HG02973 (cell line): ENCODE results near the gene INA.

Source experiments
- ATAC-seq: cut with Tn5 transposase; IDR thresholded peaks from one replicate; pipeline ENCODE4 v1.9.1; 2021; ENCODE audit warnings: moderate library complexity; ENCODE audit not compliant: unreplicated experiment

The INA gene

DNA sequence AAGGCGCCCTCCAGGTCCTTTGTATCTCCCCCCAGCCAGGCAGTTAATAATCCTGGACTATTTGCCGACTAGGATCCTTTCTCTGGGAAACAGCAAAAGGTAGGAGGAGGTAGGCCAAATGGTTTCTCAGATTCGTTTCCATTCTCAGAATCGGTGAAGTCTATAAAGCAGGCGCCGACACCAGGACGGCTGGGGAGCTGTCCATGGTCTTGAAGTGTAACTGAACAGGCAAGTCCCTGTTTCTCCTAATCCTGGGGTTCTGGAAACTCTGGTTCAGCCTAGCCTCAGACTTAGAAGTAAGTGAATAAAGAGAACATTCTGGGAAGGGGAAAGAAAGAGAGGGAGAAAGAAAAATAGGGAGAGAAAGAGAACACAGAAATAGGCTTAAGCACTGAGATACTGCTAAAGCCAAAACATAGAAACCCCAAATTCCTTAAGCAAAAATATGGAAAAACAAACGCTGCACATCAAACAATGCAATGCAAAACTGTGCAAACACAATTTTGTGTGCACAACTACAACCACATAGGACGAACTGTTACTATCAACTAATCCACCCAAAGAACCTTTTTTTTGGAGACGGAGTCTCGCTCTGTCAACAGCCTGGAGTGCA lies 11.1 kb upstream of the INA start:
- ATAC-seq: no peak

DNA sequence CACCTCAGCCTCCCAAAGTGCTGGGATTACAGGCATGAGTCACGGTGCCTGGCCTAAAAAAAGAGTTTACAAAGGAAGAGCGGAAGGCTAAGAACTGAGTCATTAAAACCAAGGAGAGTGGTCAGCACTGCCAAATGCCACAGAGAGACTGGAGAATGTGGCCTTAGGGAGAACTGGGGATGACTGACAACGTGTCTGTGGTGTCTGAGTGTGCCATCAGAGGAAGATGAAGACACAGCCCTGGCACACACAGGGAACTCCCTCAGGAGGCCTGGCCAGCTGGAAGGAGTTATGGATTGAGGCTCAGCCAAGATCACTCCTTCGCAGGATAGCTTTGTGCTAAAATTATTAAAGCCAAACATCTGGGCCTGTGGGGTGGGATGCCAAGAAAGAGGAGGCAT lies 3.9 kb upstream of the INA start:
- ATAC-seq: no peak

DNA sequence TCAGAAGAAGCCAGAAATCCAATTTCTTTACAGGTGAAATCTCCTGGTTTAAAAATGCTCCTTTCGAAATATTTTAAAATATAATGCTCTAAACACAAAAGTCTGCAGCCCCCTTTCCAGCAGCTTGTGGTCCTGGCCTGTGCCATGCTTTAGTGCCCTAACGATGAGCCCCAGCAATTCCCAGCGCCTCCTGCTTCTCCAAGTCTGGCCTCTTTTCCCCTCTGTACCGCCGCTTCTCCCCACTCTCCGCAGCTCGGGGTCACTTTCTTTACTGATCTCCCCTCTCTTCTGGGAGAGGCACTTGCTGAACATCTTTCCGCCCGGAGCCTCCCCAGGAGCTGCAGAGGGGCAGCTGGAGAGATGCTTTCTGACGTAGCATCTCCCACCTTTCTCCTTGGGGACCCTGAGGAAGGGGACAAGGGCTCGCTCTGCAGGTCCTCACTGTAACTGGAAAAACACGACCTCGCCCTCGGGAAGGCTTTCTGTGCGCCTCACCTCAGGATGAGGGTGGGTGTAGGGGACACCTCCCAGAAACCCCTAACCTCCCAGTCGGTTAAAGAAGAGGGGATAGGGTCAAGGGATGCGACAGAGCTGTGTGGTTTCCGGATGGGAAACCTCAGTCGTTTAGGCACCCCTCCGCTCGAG lies 565 bp upstream of the INA start:
- no peak for ATAC-seq

DNA sequence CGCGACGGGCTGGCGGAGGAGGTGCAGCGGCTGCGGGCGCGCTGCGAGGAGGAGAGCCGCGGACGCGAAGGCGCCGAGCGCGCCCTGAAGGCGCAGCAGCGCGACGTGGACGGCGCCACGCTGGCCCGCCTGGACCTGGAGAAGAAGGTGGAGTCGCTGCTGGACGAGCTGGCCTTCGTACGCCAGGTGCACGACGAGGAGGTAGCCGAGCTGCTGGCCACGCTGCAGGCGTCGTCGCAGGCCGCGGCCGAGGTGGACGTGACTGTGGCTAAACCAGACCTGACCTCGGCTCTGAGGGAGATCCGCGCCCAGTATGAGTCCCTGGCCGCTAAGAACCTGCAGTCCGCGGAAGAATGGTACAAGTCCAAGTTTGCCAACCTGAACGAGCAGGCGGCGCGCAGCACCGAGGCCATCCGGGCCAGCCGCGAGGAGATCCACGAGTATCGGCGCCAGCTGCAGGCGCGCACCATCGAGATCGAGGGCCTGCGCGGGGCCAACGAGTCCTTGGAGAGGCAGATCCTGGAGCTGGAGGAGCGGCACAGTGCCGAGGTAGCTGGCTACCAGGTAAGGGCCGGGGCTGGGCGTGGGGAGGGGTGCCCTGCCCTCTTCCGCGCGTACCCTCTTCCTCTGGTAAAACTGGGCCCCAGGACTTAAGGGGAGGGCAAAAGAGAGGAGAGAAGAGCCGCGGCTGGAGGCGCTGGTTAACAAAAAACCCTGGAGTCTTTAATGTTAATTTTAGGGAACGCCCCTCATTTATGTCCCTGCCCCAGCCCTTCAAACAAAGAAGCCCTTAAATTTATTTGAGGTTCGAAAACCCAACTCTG lies 987 bp downstream of the INA start:
- no peak for ATAC-seq

DNA sequence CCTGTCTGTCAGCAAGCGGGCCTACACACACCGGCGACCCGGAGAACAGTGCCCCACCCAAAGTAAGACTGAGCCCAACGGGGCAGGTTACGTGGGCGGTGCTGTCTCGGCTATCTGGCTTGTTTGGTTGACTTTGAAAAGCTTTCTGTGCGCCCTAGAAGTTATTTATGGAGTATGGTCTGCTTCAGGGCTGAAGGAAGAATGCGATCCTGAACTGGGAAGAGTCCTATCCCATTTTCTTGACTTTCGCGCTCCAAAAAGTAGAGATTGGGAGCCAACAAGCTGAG lies 1.5 kb downstream of the INA start:
- no peak for ATAC-seq

- no peak for ATAC-seq
These were observed 1.9 kb downstream of the INA start for GRCh38 chr10:103278862-103279298.

GRCh38 chr10:103280031-103280430 lies 3.1 kb downstream of the INA start:
- ATAC-seq: no peak

DNA sequence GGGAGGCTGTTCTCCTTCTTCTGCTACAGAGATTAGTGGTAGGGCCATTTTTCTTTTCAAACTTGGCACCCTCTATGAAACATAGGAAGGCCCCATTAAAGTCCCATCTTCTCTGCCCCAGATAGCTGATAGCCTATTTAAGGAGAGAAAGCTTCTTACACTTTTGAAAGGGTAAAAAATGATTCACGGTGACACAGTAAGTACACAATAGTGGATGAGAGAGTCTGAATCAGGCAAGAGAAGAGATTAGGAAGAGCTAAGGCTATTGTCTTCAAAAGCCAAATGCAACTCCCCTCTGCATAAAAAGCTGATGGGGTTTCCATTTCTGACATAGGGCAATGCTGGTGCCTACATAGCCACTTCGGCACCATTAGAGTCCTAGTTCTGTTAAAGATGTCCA lies 3.6 kb downstream of the INA start:
- ATAC-seq: no peak

GRCh38 chr10:103281753-103282152 lies 4.8 kb downstream of the INA start:
- no peak for ATAC-seq

DNA sequence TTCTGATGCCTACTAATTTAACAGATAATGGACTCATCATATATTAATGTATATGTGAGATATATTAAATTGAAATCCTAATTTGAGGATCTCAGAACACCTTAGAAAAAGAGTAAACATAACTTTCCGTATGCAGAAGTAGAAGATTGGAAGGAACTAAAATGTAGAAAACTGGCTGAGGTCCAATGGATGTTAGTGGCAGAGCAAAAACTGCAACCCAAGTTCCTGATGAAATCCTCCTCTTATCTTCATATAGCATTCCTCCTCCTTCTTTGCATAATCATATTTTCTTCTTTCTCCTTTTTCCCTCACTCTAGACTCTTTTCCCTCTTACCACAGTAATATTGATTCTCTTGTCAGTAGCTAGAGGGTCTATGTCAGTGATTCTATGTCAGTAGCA lies 6.0 kb downstream of the INA start:
- no peak for ATAC-seq

- no peak for ATAC-seq
These were observed 7.2 kb downstream of the INA start for GRCh38 chr10:103284170-103284569.

DNA sequence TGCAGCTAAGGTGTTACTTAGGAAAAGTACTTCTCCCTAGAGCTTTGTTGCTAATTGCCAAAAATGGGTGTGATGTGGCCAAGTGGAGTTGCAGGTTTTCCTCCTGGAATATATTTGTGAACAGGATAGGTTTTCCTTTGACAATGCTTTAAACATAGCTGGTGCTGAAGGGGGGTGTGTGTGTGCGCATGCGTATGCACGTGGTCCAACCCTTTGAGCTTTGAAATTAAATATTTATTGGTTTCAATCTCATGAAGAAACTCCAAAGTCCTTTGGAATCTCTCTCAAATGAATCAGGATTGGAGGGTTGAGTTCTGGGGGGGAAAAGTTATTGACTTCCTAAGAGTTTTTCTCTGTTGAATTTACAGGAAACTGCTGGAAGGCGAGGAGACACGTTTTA lies 11.1 kb downstream of the INA start:
- ATAC-seq: no peak

GRCh38 chr10:103291588-103291987 lies 14.7 kb downstream of the INA start:
- no peak for ATAC-seq

DNA sequence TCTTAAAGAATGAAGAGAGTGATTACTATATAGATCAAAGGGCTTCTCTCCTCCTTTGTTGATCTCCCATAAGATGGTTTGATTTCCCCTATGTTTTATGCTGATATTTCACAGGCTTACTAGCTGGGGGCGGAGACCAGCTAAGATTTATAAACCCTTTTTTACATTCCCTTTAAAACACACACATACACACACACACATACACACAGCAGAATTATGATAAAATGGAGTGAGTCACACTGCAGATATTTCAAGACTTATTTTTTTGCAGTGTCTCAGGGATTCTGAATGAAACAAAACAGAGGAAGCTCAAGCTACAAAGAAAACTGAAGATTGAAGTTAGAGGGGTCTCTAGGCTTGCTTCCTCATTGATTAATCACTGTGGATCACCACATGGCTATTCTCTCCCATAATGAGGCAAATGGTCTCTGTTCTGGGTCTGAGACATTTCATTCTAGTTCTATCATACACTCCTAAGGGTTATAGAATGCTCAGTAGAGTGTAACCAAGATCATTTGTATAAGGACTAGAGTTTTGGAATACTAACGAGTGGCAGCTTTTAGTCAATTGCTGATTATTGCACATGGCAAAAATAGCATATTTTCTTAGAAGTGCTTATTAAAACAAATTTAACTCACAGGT lies 18.6 kb downstream of the INA start:
- ATAC-seq: no peak

DNA sequence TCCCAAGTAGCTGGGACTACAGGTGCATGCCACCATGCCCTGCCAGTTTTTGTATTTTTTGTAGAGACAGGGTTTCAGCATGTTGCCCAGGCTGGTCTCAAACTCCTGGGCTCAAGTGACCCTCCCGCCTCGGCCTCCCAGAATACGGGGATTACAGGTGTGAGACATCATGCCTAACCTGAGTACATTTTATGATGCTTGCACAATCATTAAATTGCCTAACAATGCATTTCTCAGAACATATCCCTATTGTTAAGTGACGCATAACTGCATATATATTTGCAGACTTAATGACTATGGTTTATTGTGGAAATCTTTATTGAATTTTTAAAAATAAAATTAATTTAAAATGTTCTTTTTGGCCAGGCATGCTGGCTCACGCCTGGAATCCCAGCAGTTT lies 30.7 kb downstream of the INA start:
- no peak for ATAC-seq

GRCh38 chr10:103310197-103310596 lies 33.3 kb downstream of the INA start:
- ATAC-seq: no peak

DNA sequence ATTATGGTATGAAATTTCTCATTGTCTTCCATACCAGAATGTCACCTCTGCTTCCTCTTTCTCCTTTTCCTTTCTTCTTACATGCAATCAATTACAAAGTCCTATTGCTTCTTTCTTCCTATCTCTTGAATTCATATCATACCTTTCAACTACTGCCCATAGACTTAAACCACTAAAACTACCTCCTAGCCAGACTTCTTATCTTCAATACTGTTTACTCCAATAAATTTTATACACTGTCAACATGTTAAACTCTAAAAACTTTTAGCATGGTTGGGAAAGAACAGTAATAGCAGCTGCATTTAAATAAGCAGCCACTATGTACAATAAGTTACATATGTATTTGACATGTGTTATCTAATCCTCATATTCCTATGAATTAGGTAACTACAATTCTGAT lies 39.1 kb downstream of the INA start:
- no peak for ATAC-seq

DNA sequence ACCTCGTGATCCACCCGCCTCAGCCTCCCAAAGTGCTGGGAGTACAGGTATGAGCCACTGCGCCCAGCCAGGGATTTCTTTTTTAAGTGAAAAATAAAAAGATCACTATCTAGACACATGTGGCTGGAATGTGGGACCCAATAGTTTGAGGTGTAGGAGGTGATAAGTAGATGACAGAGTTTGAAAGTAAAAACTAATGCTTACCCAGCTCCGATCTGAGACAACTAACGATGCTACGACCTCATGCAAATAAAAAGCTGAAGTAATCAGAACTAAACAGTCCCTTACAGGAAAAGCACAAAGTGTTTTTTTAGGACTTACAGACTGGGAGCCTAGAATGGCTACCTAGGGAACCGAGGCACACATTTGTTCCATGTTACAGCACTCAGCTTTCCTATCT lies 51.0 kb downstream of the INA start:
- ATAC-seq: no peak

DNA sequence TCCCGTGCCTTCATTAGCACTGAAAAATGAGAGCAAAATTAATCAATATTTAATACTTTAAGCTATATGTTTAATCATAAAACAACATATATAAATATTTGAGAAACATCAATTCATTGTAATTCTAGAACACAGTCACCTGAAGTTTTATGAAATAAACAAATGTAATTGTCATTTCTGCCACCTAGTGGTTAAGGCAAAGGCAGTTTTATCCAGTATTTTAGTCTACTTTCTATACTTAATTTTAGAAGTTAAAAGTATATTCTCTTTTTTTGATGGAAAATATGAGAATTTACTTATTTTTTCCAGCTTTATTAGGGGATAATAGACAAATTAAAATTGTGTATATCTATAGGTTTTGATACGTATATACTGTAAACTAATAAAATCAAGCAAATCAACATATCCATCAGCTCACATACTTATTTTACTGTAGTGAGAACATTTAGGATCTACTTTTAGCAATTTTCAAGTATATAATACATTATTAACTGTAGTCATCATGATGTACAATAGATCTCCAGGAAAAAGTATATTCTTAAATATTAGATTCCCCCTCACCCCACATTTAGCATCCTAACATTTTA lies 57.1 kb downstream of the INA start:
- ATAC-seq: no peak

DNA sequence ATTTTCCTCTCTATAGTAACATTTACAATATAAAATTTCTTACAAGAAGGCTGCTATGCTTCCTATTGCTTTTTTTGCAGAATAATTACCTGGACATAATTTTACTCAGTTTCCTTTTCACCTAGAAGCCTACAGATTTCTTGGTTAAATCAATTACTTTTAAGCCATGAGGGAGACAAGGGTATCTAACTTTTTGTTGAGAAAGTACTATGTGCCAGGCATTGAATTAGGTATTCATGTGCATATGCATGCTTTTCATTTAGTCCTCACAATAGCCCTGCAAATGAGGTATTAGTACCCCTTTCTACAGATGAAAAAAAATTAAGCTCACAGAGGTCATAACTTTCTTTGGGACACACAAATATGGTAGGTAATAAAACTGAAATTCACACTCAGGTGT lies 57.6 kb downstream of the INA start:
- no peak for ATAC-seq

DNA sequence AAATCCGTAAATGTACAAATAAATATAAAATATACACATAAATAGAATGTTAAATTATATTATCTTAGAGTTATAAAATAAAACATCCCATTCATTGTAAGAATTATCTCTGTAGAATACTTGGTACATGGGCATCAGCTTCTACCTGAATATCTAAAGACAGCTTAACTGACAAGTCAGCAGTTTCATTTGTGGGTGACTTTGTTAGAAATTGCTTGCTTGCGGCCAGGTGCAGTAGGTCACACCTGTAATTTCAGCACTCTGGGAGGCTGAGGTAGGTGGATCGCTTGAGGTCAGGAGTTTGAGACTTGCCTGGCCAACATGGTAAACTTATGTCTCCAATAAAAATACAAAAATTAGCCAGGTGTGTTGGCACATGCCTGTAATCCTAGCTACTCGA lies 59.4 kb downstream of the INA start:
- ATAC-seq: no peak
